Measurements from ENCODE around the gene KIAA1614.
"Not testable (repeated sequence)": the region's sequence is repeated elsewhere in the genome, so short reads cannot be mapped to it uniquely, and the experiment has no call there.

The KIAA1614 gene

GRCh38 chr1:180964595-180964994 is 51.9 kb downstream of the KIAA1614 start:
- H3K56ac ChIP-seq (ENCODE audit: low read length), result no peak overlapping the region
- H2BK5ac ChIP-seq (ENCODE audit: low read length), result no peak overlapping the region
- no peak overlapping the region for H3K27ac ChIP-seq (ENCODE audit: low read depth, low read length)
- no peak overlapping the region for H4K5ac ChIP-seq (ENCODE audit: low read length)
- no peak overlapping the region for H2BK15ac ChIP-seq (replicated peaks; ENCODE audit: low read depth)
- H3K4me2 ChIP-seq (ENCODE audit: low read length), result no peak overlapping the region
- no peak overlapping the region for H3K4me3 ChIP-seq (ENCODE audit: low read length)
- no peak overlapping the region for H3K23ac ChIP-seq (ENCODE audit: low read length)
- H3K79me1 ChIP-seq (ENCODE audit: low read length), result peaks cover 2% of the 10 kb centered on the region
- no peaks in the 10 kb centered on the region for H3K36me3 ChIP-seq (ENCODE audit: control insufficient read depth, insufficient read depth, low read length)
- no peaks in the 10 kb centered on the region for H3K27me3 ChIP-seq (ENCODE audit: insufficient read depth, low read length, poor library complexity)
- no peaks in the 10 kb centered on the region for H3K4me1 ChIP-seq (ENCODE audit: control insufficient read depth, low read depth, low read length)
- H4K8ac ChIP-seq (ENCODE audit: low read depth, low read length), result no peak overlapping the region
- DNase-seq, result no peak
- no peak overlapping the region for H2AK5ac ChIP-seq (ENCODE audit: low read length)
- no CpG with 5 or more reads among the region's 6 CpGs for WGBS (ENCODE audit: extremely low coverage, insufficient coverage, low lambda C conversion rate)
- no peak overlapping the region for H3K9ac ChIP-seq (ENCODE audit: low read length)
- no peak overlapping the region for H3K18ac ChIP-seq (ENCODE audit: low read length)
- no peak overlapping the region for H2BK120ac ChIP-seq (ENCODE audit: low read depth, low read length)
- no peak overlapping the region for H3K4ac ChIP-seq (ENCODE audit: low read depth, low read length)
- H3K79me2 ChIP-seq (ENCODE audit: control insufficient read depth, insufficient read depth, low read length), result no peaks in the 10 kb centered on the region

- H2BK5ac ChIP-seq (ENCODE audit: low read length), result no peak overlapping the region
- H2BK15ac ChIP-seq (replicated peaks; ENCODE audit: low read depth), result no peak overlapping the region
- peaks cover 2% of the 10 kb centered on the region for H3K79me1 ChIP-seq (ENCODE audit: low read length)
- H4K5ac ChIP-seq (ENCODE audit: low read length), result no peak overlapping the region
- no peak overlapping the region for H3K18ac ChIP-seq (ENCODE audit: low read length)
- no peak for DNase-seq
- H3K9ac ChIP-seq (ENCODE audit: low read length), result no peak overlapping the region
- H3K4me3 ChIP-seq (ENCODE audit: low read length), result no peak overlapping the region
- no CpG with 5 or more reads among the region's 4 CpGs for WGBS (ENCODE audit: extremely low coverage, insufficient coverage, low lambda C conversion rate)
- no peak overlapping the region for H3K4ac ChIP-seq (ENCODE audit: low read depth, low read length)
- H3K4me1 ChIP-seq (ENCODE audit: control insufficient read depth, low read depth, low read length), result no peaks in the 10 kb centered on the region
- no peak overlapping the region for H4K8ac ChIP-seq (ENCODE audit: low read depth, low read length)
- no peak overlapping the region for H3K23ac ChIP-seq (ENCODE audit: low read length)
- H3K27me3 ChIP-seq (ENCODE audit: insufficient read depth, low read length, poor library complexity), result no peaks in the 10 kb centered on the region
- no peak overlapping the region for H3K27ac ChIP-seq (ENCODE audit: low read depth, low read length)
- H2AK5ac ChIP-seq (ENCODE audit: low read length), result no peak overlapping the region
- H3K56ac ChIP-seq (ENCODE audit: low read length), result no peak overlapping the region
- no peaks in the 10 kb centered on the region for H3K36me3 ChIP-seq (ENCODE audit: control insufficient read depth, insufficient read depth, low read length)
- H3K79me2 ChIP-seq (ENCODE audit: control insufficient read depth, insufficient read depth, low read length), result no peaks in the 10 kb centered on the region
- no peak overlapping the region for H2BK120ac ChIP-seq (ENCODE audit: low read depth, low read length)
- no peak overlapping the region for H3K4me2 ChIP-seq (ENCODE audit: low read length)
Observed at GRCh38 chr1:180966312-180966711, 53.6 kb downstream of the KIAA1614 start.

GRCh38 chr1:180966744-180967536 is 54.2 kb downstream of the KIAA1614 start:
- H3K27me3 ChIP-seq (ENCODE audit: insufficient read depth, low read length, poor library complexity), result no peaks in the 10 kb centered on the region
- no peak overlapping the region for H2BK15ac ChIP-seq (replicated peaks; ENCODE audit: low read depth)
- H2BK5ac ChIP-seq (ENCODE audit: low read length), result no peak overlapping the region
- H3K4ac ChIP-seq (ENCODE audit: low read depth, low read length), result no peak overlapping the region
- no peak overlapping the region for H2BK120ac ChIP-seq (ENCODE audit: low read depth, low read length)
- no peak overlapping the region for H4K5ac ChIP-seq (ENCODE audit: low read length)
- no peak overlapping the region for H3K4me2 ChIP-seq (ENCODE audit: low read length)
- H3K79me2 ChIP-seq (ENCODE audit: control insufficient read depth, insufficient read depth, low read length), result no peaks in the 10 kb centered on the region
- H4K8ac ChIP-seq (ENCODE audit: low read depth, low read length), result no peak overlapping the region
- no peak overlapping the region for H3K18ac ChIP-seq (ENCODE audit: low read length)
- H3K79me1 ChIP-seq (ENCODE audit: low read length), result peaks cover 2% of the 10 kb centered on the region
- no peak overlapping the region for H2AK5ac ChIP-seq (ENCODE audit: low read length)
- H3K4me3 ChIP-seq (ENCODE audit: low read length), result no peak overlapping the region
- no peaks in the 10 kb centered on the region for H3K36me3 ChIP-seq (ENCODE audit: control insufficient read depth, insufficient read depth, low read length)
- H3K4me1 ChIP-seq (ENCODE audit: control insufficient read depth, low read depth, low read length), result no peaks in the 10 kb centered on the region
- no peak overlapping the region for H3K56ac ChIP-seq (ENCODE audit: low read length)
- no peak overlapping the region for H3K9ac ChIP-seq (ENCODE audit: low read length)
- DNase-seq, result no peak
- no peak overlapping the region for H3K27ac ChIP-seq (ENCODE audit: low read depth, low read length)
- no CpG with 5 or more reads among the region's 15 CpGs for whole genome bisulfite sequencing (ENCODE audit: extremely low coverage, insufficient coverage, low lambda C conversion rate)
- no peak overlapping the region for H3K23ac ChIP-seq (ENCODE audit: low read length)

- Histone ChIP-seq H3K27me3 (ENCODE audit: insufficient read depth, low read length, poor library complexity) (no peaks in the 10 kb centered on the region), H3K18ac (ENCODE audit: low read length) (no peak overlapping the region), H2AK5ac (ENCODE audit: low read length) (no peak overlapping the region), H3K36me3 (ENCODE audit: control insufficient read depth, insufficient read depth, low read length) (no peaks in the 10 kb centered on the region), H3K79me1 (ENCODE audit: low read length) (peaks cover under 1% of the 10 kb centered on the region), H3K4me1 (ENCODE audit: control insufficient read depth, low read depth, low read length) (no peaks in the 10 kb centered on the region), H2BK15ac (replicated peaks; ENCODE audit: low read depth) (no peak overlapping the region), H2BK5ac (ENCODE audit: low read length) (no peak overlapping the region), H3K4me2 (ENCODE audit: low read length) (no peak overlapping the region), H3K4ac (ENCODE audit: low read depth, low read length) (no peak overlapping the region), H4K8ac (ENCODE audit: low read depth, low read length) (no peak overlapping the region), H3K9ac (ENCODE audit: low read length) (no peak overlapping the region), H2BK120ac (ENCODE audit: low read depth, low read length) (no peak overlapping the region), H4K5ac (ENCODE audit: low read length) (no peak overlapping the region), H3K27ac (ENCODE audit: low read depth, low read length) (no peak overlapping the region), H3K79me2 (ENCODE audit: control insufficient read depth, insufficient read depth, low read length) (no peaks in the 10 kb centered on the region), H3K4me3 (ENCODE audit: low read length) (no peak overlapping the region), H3K23ac (ENCODE audit: low read length) (no peak overlapping the region), H3K56ac (ENCODE audit: low read length) (no peak overlapping the region)
- WGBS (ENCODE audit: extremely low coverage, insufficient coverage, low lambda C conversion rate), result no CpG with 5 or more reads among the region's 1 CpG
- no peak for DNase-seq
Observed at GRCh38 chr1:180967558-180967957, 54.9 kb downstream of the KIAA1614 start.

GRCh38 chr1:180968834-180969233 is 56.1 kb downstream of the KIAA1614 start:
- H3K79me1 ChIP-seq (ENCODE audit: low read length); H3K79me2 ChIP-seq (ENCODE audit: control insufficient read depth, insufficient read depth, low read length); H3K23ac ChIP-seq (ENCODE audit: low read length); H3K4me3 ChIP-seq (ENCODE audit: low read length); H3K4me2 ChIP-seq (ENCODE audit: low read length); H2AK5ac ChIP-seq (ENCODE audit: low read length); H3K27me3 ChIP-seq (ENCODE audit: insufficient read depth, low read length, poor library complexity); H3K9ac ChIP-seq (ENCODE audit: low read length); H3K4ac ChIP-seq (ENCODE audit: low read depth, low read length); H2BK15ac ChIP-seq (replicated peaks; ENCODE audit: low read depth); H2BK120ac ChIP-seq (ENCODE audit: low read depth, low read length); H3K56ac ChIP-seq (ENCODE audit: low read length); H4K5ac ChIP-seq (ENCODE audit: low read length); H3K4me1 ChIP-seq (ENCODE audit: control insufficient read depth, low read depth, low read length); H3K36me3 ChIP-seq (ENCODE audit: control insufficient read depth, insufficient read depth, low read length); H3K18ac ChIP-seq (ENCODE audit: low read length); H4K8ac ChIP-seq (ENCODE audit: low read depth, low read length); DNase-seq; H3K27ac ChIP-seq (ENCODE audit: low read depth, low read length); H2BK5ac ChIP-seq (ENCODE audit: low read length): not testable (repeated sequence)
- no CpG with 5 or more reads among the region's 8 CpGs for WGBS (ENCODE audit: extremely low coverage, insufficient coverage, low lambda C conversion rate)

GRCh38 chr1:180969434-180969833 is 56.7 kb downstream of the KIAA1614 start:
- Histone ChIP-seq H3K18ac (ENCODE audit: low read length) (no peak overlapping the region), H3K4me3 (ENCODE audit: low read length) (no peak overlapping the region), H3K4me2 (ENCODE audit: low read length) (no peak overlapping the region), H3K79me1 (ENCODE audit: low read length) (no peaks in the 10 kb centered on the region), H3K4ac (ENCODE audit: low read depth, low read length) (no peak overlapping the region), H2BK5ac (ENCODE audit: low read length) (no peak overlapping the region), H3K23ac (ENCODE audit: low read length) (no peak overlapping the region), H3K56ac (ENCODE audit: low read length) (no peak overlapping the region), H3K9ac (ENCODE audit: low read length) (no peak overlapping the region), H3K36me3 (ENCODE audit: control insufficient read depth, insufficient read depth, low read length) (no peaks in the 10 kb centered on the region), H4K8ac (ENCODE audit: low read depth, low read length) (no peak overlapping the region), H2AK5ac (ENCODE audit: low read length) (no peak overlapping the region), H2BK120ac (ENCODE audit: low read depth, low read length) (no peak overlapping the region), H3K27ac (ENCODE audit: low read depth, low read length) (no peak overlapping the region), H3K79me2 (ENCODE audit: control insufficient read depth, insufficient read depth, low read length) (no peaks in the 10 kb centered on the region), H3K4me1 (ENCODE audit: control insufficient read depth, low read depth, low read length) (no peaks in the 10 kb centered on the region), H3K27me3 (ENCODE audit: insufficient read depth, low read length, poor library complexity) (no peaks in the 10 kb centered on the region), H4K5ac (ENCODE audit: low read length) (no peak overlapping the region), H2BK15ac (replicated peaks; ENCODE audit: low read depth) (no peak overlapping the region)
- no CpG with 5 or more reads among the region's 8 CpGs for WGBS (ENCODE audit: extremely low coverage, insufficient coverage, low lambda C conversion rate)
- DNase-seq, result no peak
